SK-N-MC (cell line): ENCODE data around the gene GSX1.
"Not testable (repeated sequence)": the region's sequence is repeated elsewhere in the genome, so short reads cannot be mapped to it uniquely, and the experiment has no call there.

Experiments
- DNase-seq: peaks from one replicate; pipeline ENCODE4 v3.0.0-alpha.2; 2011; ENCODE audit warnings: low read depth, low spot score
- H3K27ac ChIP-seq: fragments of 200-600 bp; sonication (generic); 2 replicates; pipeline ENCODE4 v1.5.1; 2016; ENCODE audit warnings: mixed run types
- H3K36me3 ChIP-seq: fragments of 200-600 bp; sonication (generic); 2 replicates; pipeline ENCODE4 v1.6.1; 2017; ENCODE audit warnings: antibody characterized with exemption, low read length, mixed read lengths; ENCODE audit not compliant: insufficient read depth
- H3K4me3 ChIP-seq: fragments of 200-600 bp; sonication (generic); 2 replicates; pipeline ENCODE4 v1.5.1; 2016
- H3K9ac ChIP-seq: fragments of 200-600 bp; sonication (generic); 2 replicates; pipeline ENCODE4 v1.8.0; 2017; ENCODE audit warnings: mixed run types, mixed read lengths; ENCODE audit not compliant: insufficient read length
- H3K9me3 ChIP-seq: fragments of 200-600 bp; sonication (generic); 2 replicates; pipeline ENCODE4 v1.6.1; 2017; ENCODE audit warnings: low read depth, mild to moderate bottlenecking, antibody characterized with exemption, low read length, moderate library complexity, mixed read lengths
- EZH2 ChIP-seq: fragments of 200-600 bp; sonication (generic); IDR thresholded peaks from one replicate; pipeline ENCODE4 v1.6.1; 2017; ENCODE audit warnings: antibody characterized with exemption
- FOXP2 ChIP-seq: optimal IDR thresholded peaks from 2 replicates; pipeline ENCODE3; 2011; ENCODE audit warnings: mild to moderate bottlenecking, moderate library complexity; ENCODE audit not compliant: insufficient read depth; ENCODE audit errors: extremely low read length, control extremely low read depth
- POLR2AphosphoS5 ChIP-seq: IDR thresholded peaks from 2 replicates; pipeline ENCODE4 v1.6.1; 2012; ENCODE audit warnings: mild to moderate bottlenecking, low read depth, low read length, borderline replicate concordance

Gene GSX1

DNA sequence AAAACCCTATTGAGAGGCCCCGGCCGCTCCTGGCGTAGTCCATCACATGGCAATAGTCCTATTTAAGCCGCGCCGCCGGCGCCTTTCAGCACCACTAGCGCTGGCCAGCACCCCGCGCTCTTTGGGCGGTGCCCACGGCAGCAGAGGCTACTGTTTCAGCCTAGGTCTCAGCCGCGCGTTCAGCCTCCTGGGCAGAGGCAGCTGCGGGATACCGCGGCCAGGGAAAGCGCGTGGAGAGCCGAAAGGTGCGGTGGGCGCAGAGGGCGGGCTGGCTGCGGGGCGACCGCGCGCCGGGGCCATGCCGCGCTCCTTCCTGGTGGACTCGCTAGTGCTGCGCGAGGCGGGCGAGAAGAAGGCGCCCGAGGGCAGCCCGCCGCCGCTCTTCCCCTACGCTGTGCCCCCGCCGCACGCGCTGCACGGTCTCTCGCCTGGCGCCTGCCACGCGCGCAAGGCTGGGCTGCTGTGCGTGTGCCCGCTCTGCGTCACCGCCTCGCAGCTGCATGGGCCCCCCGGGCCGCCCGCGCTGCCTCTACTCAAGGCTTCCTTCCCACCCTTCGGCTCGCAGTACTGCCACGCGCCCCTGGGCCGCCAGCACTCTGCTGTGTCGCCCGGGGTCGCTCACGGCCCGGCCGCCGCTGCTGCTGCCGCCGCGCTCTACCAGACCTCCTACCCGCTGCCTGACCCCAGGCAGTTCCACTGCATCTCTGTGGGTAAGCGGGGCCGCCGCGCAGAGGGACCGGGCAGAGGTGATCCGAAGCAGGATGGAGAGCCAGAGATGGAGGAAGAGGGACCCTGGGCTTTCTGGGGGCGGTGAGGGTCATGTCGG lies at the start of gene GSX1:
TSS of gene GSX1 (plus strand) at position 91 of the 826 bp plus-strand sequence. CDS start at position 299, 208 bp downstream.
- Histone ChIP-seq H3K27ac (no peak within 1 kb of the TSS), H3K9me3 (no peaks in the 10 kb centered on the region), H3K9ac (no peak within 1 kb of the TSS), H3K36me3 (no peaks in the 10 kb centered on the region), H3K4me3 (peak within 1 kb of the TSS; percentile 5; the same call in 1 of the 2 replicates)
- DNase-seq, result no peak
- TF ChIP-seq POLR2AphosphoS5 (no peak), EZH2 (no peak), FOXP2 (no peak)

- H3K36me3 ChIP-seq, result no peaks in the 10 kb centered on the region
- H3K9me3 ChIP-seq, result no peaks in the 10 kb centered on the region
- H3K9ac ChIP-seq, result no peak overlapping the region
- no peak overlapping the region for H3K4me3 ChIP-seq
- TF ChIP-seq POLR2AphosphoS5, result no peak
- TF ChIP-seq FOXP2, result no peak
- TF ChIP-seq EZH2, result no peak
- no peak for DNase-seq
- H3K27ac ChIP-seq, result no peak overlapping the region
Observed at GRCh38 chr13:27744801-27745200, 47.5 kb upstream of the GSX1 start.

DNA sequence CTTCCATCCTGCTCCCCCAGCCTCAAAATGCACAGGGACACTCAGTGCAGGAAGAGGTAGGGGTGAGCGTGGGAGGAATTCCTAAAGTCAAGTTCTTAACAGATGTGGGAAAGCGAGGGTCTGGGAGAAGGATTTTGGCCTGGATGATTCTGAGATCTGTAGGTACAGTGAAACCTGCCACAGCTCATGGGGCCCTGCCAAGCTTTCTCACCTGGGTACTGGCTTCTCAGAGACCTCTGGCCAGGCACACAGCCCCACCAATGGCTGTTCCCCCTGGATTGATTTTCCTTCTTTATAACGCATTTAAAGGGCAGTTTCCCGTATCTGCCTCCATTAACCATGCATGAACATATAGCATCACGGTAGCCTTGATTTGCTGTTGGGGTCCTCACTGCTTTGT lies 47.0 kb upstream of the GSX1 start:
- Histone ChIP-seq H3K9me3 (no peaks in the 10 kb centered on the region), H3K36me3 (no peaks in the 10 kb centered on the region), H3K27ac (no peak overlapping the region), H3K9ac (no peak overlapping the region), H3K4me3 (no peak overlapping the region)
- DNase-seq, result no peak
- TF ChIP-seq FOXP2 (no peak), POLR2AphosphoS5 (no peak), EZH2 (no peak)

- H3K27ac ChIP-seq, DNase-seq, H3K9ac ChIP-seq, H3K9me3 ChIP-seq, H3K4me3 ChIP-seq, H3K36me3 ChIP-seq: not testable (repeated sequence)
Observed at GRCh38 chr13:27748143-27748542, 44.1 kb upstream of the GSX1 start.

DNA sequence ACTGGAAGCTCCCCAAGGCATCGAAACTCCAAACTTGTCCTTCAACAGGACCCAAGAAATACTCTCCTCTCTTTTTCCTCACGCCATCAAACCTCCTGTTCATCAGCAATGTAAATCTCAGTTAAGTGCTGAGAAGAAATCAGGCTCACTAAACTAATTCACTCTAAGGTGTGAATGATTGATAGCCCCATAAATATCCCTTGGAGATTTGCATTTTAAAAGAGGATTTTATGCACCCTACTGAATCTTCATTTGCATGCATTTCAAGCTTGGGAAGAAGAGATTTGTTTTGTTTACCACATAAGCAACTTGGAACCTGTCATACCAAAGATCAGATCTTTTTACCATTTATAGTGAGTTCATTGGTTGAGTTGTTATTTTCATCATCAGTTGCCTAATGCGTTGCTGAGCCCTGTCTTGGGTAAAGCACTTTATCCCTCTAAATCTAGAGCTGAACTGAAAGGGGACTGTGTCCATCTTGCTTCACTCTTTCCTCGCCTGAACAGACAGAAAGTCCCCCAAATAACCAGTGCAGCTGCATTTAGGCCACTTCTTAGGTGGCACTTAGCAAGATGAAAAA lies 40.2 kb upstream of the GSX1 start:
- Histone ChIP-seq H3K4me3 (no peak overlapping the region), H3K27ac (no peak overlapping the region), H3K36me3 (no peaks in the 10 kb centered on the region), H3K9me3 (no peaks in the 10 kb centered on the region), H3K9ac (no peak overlapping the region)
- TF ChIP-seq POLR2AphosphoS5 (no peak), FOXP2 (no peak), EZH2 (no peak)
- no peak for DNase-seq

DNA sequence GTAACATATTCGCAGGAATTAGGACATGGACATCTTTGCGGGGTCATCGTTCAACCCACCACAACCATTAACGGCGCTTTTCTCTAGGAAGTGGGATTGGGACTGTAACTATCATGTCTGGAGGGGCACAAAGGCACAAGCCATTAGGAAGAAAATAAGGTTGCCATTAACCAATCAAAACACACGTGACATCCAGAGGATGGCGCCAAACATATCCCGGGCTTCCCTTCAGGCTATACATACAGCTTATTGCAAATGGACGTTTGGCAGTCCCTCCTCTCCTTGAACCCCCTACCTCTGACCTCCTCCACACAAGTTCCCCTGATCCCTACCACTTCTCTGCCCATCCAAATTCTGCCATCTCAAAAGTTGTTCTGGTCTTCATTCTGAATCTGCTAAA lies 26.6 kb upstream of the GSX1 start:
- Histone ChIP-seq H3K4me3 (no peak overlapping the region), H3K9ac (no peak overlapping the region), H3K9me3 (no peaks in the 10 kb centered on the region), H3K27ac (no peak overlapping the region), H3K36me3 (no peaks in the 10 kb centered on the region)
- DNase-seq, result no peak
- no peak for TF ChIP-seq EZH2
- no peak for TF ChIP-seq FOXP2
- no peak for TF ChIP-seq POLR2AphosphoS5

GRCh38 chr13:27770809-27771208 lies 21.5 kb upstream of the GSX1 start:
- Histone ChIP-seq H3K4me3 (no peak overlapping the region), H3K27ac (no peak overlapping the region), H3K36me3 (no peaks in the 10 kb centered on the region), H3K9me3 (no peaks in the 10 kb centered on the region), H3K9ac (no peak overlapping the region)
- no peak for DNase-seq
- no peak for TF ChIP-seq FOXP2
- no peak for TF ChIP-seq EZH2
- no peak for TF ChIP-seq POLR2AphosphoS5

- Histone ChIP-seq H3K9me3 (no peaks in the 10 kb centered on the region), H3K4me3 (no peak overlapping the region), H3K27ac (no peak overlapping the region), H3K36me3 (no peaks in the 10 kb centered on the region), H3K9ac (no peak overlapping the region)
- TF ChIP-seq EZH2 (no peak), FOXP2 (no peak), POLR2AphosphoS5 (no peak)
- DNase-seq, result no peak
Observed at GRCh38 chr13:27772651-27773425, 19.4 kb upstream of the GSX1 start.
